HG03439 (cell line): ENCODE results near the gene KRTAP5-7.
"Not testable (repeated sequence)": the region's sequence is repeated elsewhere in the genome, so short reads cannot be mapped to it uniquely, and the experiment has no call there.

Source experiments
- ATAC-seq: cut with Tn5 transposase; IDR thresholded peaks from one replicate; pipeline ENCODE4 v1.9.1; 2021; ENCODE audit warnings: mild to moderate bottlenecking, moderate library complexity; ENCODE audit not compliant: unreplicated experiment

KRTAP5-7 gene

GRCh38 chr11:71556018-71556417 is 29.0 kb downstream of the KRTAP5-7 start:
- no peak for ATAC-seq

- ATAC-seq: no peak
These were observed 30.2 kb downstream of the KRTAP5-7 start for GRCh38 chr11:71557257-71557656.

GRCh38 chr11:71558996-71559395 is 31.9 kb downstream of the KRTAP5-7 start:
- no peak for ATAC-seq

GRCh38 chr11:71562120-71562519 is 35.1 kb downstream of the KRTAP5-7 start:
- ATAC-seq: no peak

GRCh38 chr11:71563406-71563805 is 36.3 kb downstream of the KRTAP5-7 start:
- ATAC-seq: no peak

- ATAC-seq: no peak
These were observed 37.4 kb downstream of the KRTAP5-7 start for GRCh38 chr11:71564430-71564829.

- ATAC-seq: no peak
These were observed 38.2 kb downstream of the KRTAP5-7 start, which contains the start of gene KRTAP5-10 for GRCh38 chr11:71565263-71565662. Gene KRTAP5-10 (plus strand): TSS chr11:71565563. CDS start chr11:71565588, 25 bp downstream.

GRCh38 chr11:71566081-71566620 is 39.1 kb downstream of the KRTAP5-7 start:
- ATAC-seq: no peak

- ATAC-seq: not testable (repeated sequence)
These were observed 39.8 kb downstream of the KRTAP5-7 start for GRCh38 chr11:71566626-71567599.

- not testable (repeated sequence) for ATAC-seq
These were observed 40.6 kb downstream of the KRTAP5-7 start for GRCh38 chr11:71567633-71568032.

- ATAC-seq: no peak
These were observed 41.8 kb downstream of the KRTAP5-7 start for GRCh38 chr11:71568704-71569349.

- not testable (repeated sequence) for ATAC-seq
These were observed 44.2 kb downstream of the KRTAP5-7 start for GRCh38 chr11:71571101-71571850.

GRCh38 chr11:71572811-71573210 is 45.7 kb downstream of the KRTAP5-7 start:
- ATAC-seq: no peak

GRCh38 chr11:71574418-71574817 is 47.4 kb downstream of the KRTAP5-7 start:
- no peak for ATAC-seq

- ATAC-seq: no peak
These were observed 48.8 kb downstream of the KRTAP5-7 start for GRCh38 chr11:71575723-71576424.

- ATAC-seq: not testable (repeated sequence)
These were observed 49.8 kb downstream of the KRTAP5-7 start for GRCh38 chr11:71576688-71577465.

GRCh38 chr11:71577469-71578004 is 50.5 kb downstream of the KRTAP5-7 start:
- no peak for ATAC-seq
